Measurements from ENCODE around the gene ZNF462. TPM values are rescaled to one million over a fixed set of nuclear protein-coding genes. Genes with fewer than 3 reads are reported as not detected.
"Not testable (repeated sequence)": the region's sequence is repeated elsewhere in the genome, so short reads cannot be mapped to it uniquely, and the experiment has no call there.

ZNF462 gene
- total and polyA plus RNA-seq, 5 experiments from 2014 or later = not detected

GRCh38 chr9:106989904-106990303 lies 126.9 kb downstream of the ZNF462 start:
- H3K27ac Mint-ChIP-seq, H3K36me3 Mint-ChIP-seq, DNase-seq, H3K4me1 Mint-ChIP-seq, POLR2A ChIA-PET, H3K4me3 Mint-ChIP-seq, ATAC-seq: not testable (repeated sequence)
- H3K9me3 Mint-ChIP-seq = peaks cover 0 to 20% (median 2%) of the 10 kb centered on the region in 9 donors
- peaks cover 3 to 13% (median 6%) of the 10 kb centered on the region in 5 donors for H3K27me3 Mint-ChIP-seq

GRCh38 chr9:106992186-106992585 lies 129.2 kb downstream of the ZNF462 start:
- H3K36me3 Mint-ChIP-seq = peaks cover 0 to 7% (median 0%) of the 10 kb centered on the region in 3 donors
- ATAC-seq (no peak), DNase-seq (no peak)
- no peaks in the 10 kb centered on the region for H3K4me1 Mint-ChIP-seq
- H3K4me3 Mint-ChIP-seq = no peak overlapping the region
- H3K27me3 Mint-ChIP-seq = peaks cover 3 to 13% (median 6%) of the 10 kb centered on the region in 5 donors
- no peak overlapping the region for H3K27ac Mint-ChIP-seq
- POLR2A ChIA-PET = no interaction called here
- H3K9me3 Mint-ChIP-seq = peaks cover 0 to 24% (median 4%) of the 10 kb centered on the region in 9 donors

GRCh38 chr9:106993603-106994002 lies 130.6 kb downstream of the ZNF462 start:
- POLR2A ChIA-PET = no interaction called here
- peaks cover 0 to 3% (median 0%) of the 10 kb centered on the region in 3 donors for H3K36me3 Mint-ChIP-seq
- peaks cover 2 to 13% (median 6%) of the 10 kb centered on the region in 5 donors for H3K27me3 Mint-ChIP-seq
- no peak overlapping the region for H3K27ac Mint-ChIP-seq
- H3K4me1 Mint-ChIP-seq = no peaks in the 10 kb centered on the region
- H3K9me3 Mint-ChIP-seq = peaks cover 0 to 19% (median 0%) of the 10 kb centered on the region in 9 donors
- H3K4me3 Mint-ChIP-seq = no peak overlapping the region
- no peak for DNase-seq
- no peak for ATAC-seq

GRCh38 chr9:106994463-106994862 lies 131.5 kb downstream of the ZNF462 start:
- POLR2A ChIA-PET = no interaction called here
- Mint-ChIP-seq H3K27me3 (peaks cover 2 to 13% (median 6%) of the 10 kb centered on the region in 5 donors), H3K9me3 (peaks cover 0 to 15% (median 0%) of the 10 kb centered on the region in 9 donors), H3K4me3 (no peak overlapping the region), H3K4me1 (no peaks in the 10 kb centered on the region), H3K27ac (no peak overlapping the region), H3K36me3 (peaks cover 0 to 3% (median 0%) of the 10 kb centered on the region in 3 donors)
- DNase-seq (no peak), ATAC-seq (no peak)

GRCh38 chr9:107000218-107000617 lies 137.3 kb downstream of the ZNF462 start:
- H3K36me3 Mint-ChIP-seq = peaks cover 0 to 3% (median 0%) of the 10 kb centered on the region in 3 donors
- no peak for ATAC-seq
- no peak overlapping the region for H3K27ac Mint-ChIP-seq
- DNase-seq = no peak
- H3K4me1 Mint-ChIP-seq = no peaks in the 10 kb centered on the region
- no peaks in the 10 kb centered on the region for H3K27me3 Mint-ChIP-seq
- no peak overlapping the region for H3K4me3 Mint-ChIP-seq
- H3K9me3 Mint-ChIP-seq = peaks cover 0 to 4% (median 0%) of the 10 kb centered on the region in 9 donors
- POLR2A ChIA-PET = no interaction called here

- peaks cover 0 to 19% (median 4%) of the 10 kb centered on the region in 5 donors for H3K27me3 Mint-ChIP-seq
- ATAC-seq = no peak
- H3K4me1 Mint-ChIP-seq = no peaks in the 10 kb centered on the region
- POLR2A ChIA-PET = no interaction called here
- DNase-seq = no peak
- H3K9me3 Mint-ChIP-seq = peaks cover 0 to 2% (median 0%) of the 10 kb centered on the region in 9 donors
- H3K27ac Mint-ChIP-seq = no peak overlapping the region
- no peak overlapping the region for H3K4me3 Mint-ChIP-seq
- no peaks in the 10 kb centered on the region for H3K36me3 Mint-ChIP-seq
These were observed 142.2 kb downstream of the ZNF462 start for GRCh38 chr9:107005201-107005600.

GRCh38 chr9:107007402-107007801 lies 144.4 kb downstream of the ZNF462 start:
- ATAC-seq (no peak), DNase-seq (no peak)
- POLR2A ChIA-PET = no interaction called here
- Mint-ChIP-seq H3K27me3 (peaks cover 2 to 19% (median 4%) of the 10 kb centered on the region in 5 donors), H3K36me3 (no peaks in the 10 kb centered on the region), H3K9me3 (peaks cover 0 to 6% (median 3%) of the 10 kb centered on the region in 9 donors), H3K4me1 (no peaks in the 10 kb centered on the region), H3K27ac (no peak overlapping the region), H3K4me3 (no peak overlapping the region)

GRCh38 chr9:107008011-107008410 lies 145.0 kb downstream of the ZNF462 start:
- DNase-seq = no peak
- peaks cover 2 to 19% (median 4%) of the 10 kb centered on the region in 5 donors for H3K27me3 Mint-ChIP-seq

GRCh38 chr9:107008447-107008846 lies 145.5 kb downstream of the ZNF462 start:
- Mint-ChIP-seq H3K27me3 (peaks cover 2 to 19% (median 4%) of the 10 kb centered on the region in 5 donors), H3K4me3 (no peak overlapping the region), H3K36me3 (no peaks in the 10 kb centered on the region), H3K27ac (no peak overlapping the region), H3K4me1 (no peaks in the 10 kb centered on the region), H3K9me3 (peaks cover 0 to 6% (median 3%) of the 10 kb centered on the region in 9 donors)
- DNase-seq (no peak), ATAC-seq (no peak)
- POLR2A ChIA-PET = no interaction called here

More at GRCh38 chr9:107008011-107008410, 145.0 kb downstream of the ZNF462 start:
- Mint-ChIP-seq H3K27ac (no peak overlapping the region), H3K36me3 (no peaks in the 10 kb centered on the region), H3K4me1 (no peaks in the 10 kb centered on the region), H3K4me3 (no peak overlapping the region), H3K9me3 (peaks cover 0 to 6% (median 3%) of the 10 kb centered on the region in 9 donors)
- no peak for ATAC-seq
- POLR2A ChIA-PET = no interaction called here

GRCh38 chr9:107016383-107016782 lies 153.4 kb downstream of the ZNF462 start:
- Mint-ChIP-seq H3K9me3 (peaks cover 2 to 17% (median 9%) of the 10 kb centered on the region in 9 donors), H3K4me1 (no peaks in the 10 kb centered on the region), H3K27me3 (peaks cover 0 to 11% (median 4%) of the 10 kb centered on the region in 5 donors), H3K36me3 (peaks cover 0 to 6% (median 0%) of the 10 kb centered on the region in 3 donors), H3K4me3 (no peak overlapping the region), H3K27ac (no peak overlapping the region)
- DNase-seq (no peak), ATAC-seq (no peak)
- POLR2A ChIA-PET = no interaction called here

- POLR2A ChIA-PET = no interaction called here
- H3K9me3 Mint-ChIP-seq = peaks cover 0 to 17% (median 5%) of the 10 kb centered on the region in 9 donors
- peaks cover 0 to 6% (median 0%) of the 10 kb centered on the region in 3 donors for H3K36me3 Mint-ChIP-seq
- H3K4me1 Mint-ChIP-seq = peaks cover 0 to 5% (median 3%) of the 10 kb centered on the region in 4 donors
- no peak overlapping the region for H3K27ac Mint-ChIP-seq
- no peak overlapping the region for H3K4me3 Mint-ChIP-seq
- peaks cover 0 to 7% (median 1%) of the 10 kb centered on the region in 5 donors for H3K27me3 Mint-ChIP-seq
- DNase-seq (no peak), ATAC-seq (no peak)
These were observed 156.0 kb downstream of the ZNF462 start for GRCh38 chr9:107018861-107019545.

GRCh38 chr9:107020040-107020530 lies 157.1 kb downstream of the ZNF462 start:
- Mint-ChIP-seq H3K4me3 (no peak overlapping the region), H3K36me3 (peaks cover 0 to 6% (median 0%) of the 10 kb centered on the region in 3 donors), H3K9me3 (peaks cover 0 to 17% (median 5%) of the 10 kb centered on the region in 9 donors), H3K27ac (no peak overlapping the region), H3K27me3 (peaks cover 0 to 7% (median 0%) of the 10 kb centered on the region in 5 donors), H3K4me1 (peaks cover 2 to 15% (median 10%) of the 10 kb centered on the region in 4 donors)
- DNase-seq (no peak), ATAC-seq (no peak)
- POLR2A ChIA-PET = no interaction called here

GRCh38 chr9:107024193-107024592 lies 161.2 kb downstream of the ZNF462 start:
- Mint-ChIP-seq H3K27ac (peak overlapping the region in 1 of 10 donors; percentile 11), H3K36me3 (no peaks in the 10 kb centered on the region), H3K9me3 (peaks cover 0 to 4% (median 0%) of the 10 kb centered on the region in 9 donors), H3K4me3 (no peak overlapping the region), H3K4me1 (peaks cover 2 to 16% (median 11%) of the 10 kb centered on the region in 4 donors), H3K27me3 (peaks cover 0 to 6% (median 0%) of the 10 kb centered on the region in 5 donors)
- DNase-seq (no peak), ATAC-seq (no peak)
- POLR2A ChIA-PET = no interaction called here

All from naive thymus-derived CD8-positive, alpha-beta T cell (primary cell).